ENCODE results near the gene UBAC1. TPM values are rescaled to one million over a fixed set of nuclear protein-coding genes. Genes with fewer than 3 reads are reported as not detected.

UBAC1 gene
- total and polyA plus RNA-seq, 9 of the 15 experiments (the other 6 are each of a cell fraction or from before 2014, with no cell fraction given) = 94.0 to 399 (median 228) TPM

- TF ChIP-seq MNT (conservative IDR thresholded peaks at IDR 0.05) = no peak
- TF ChIP-seq TAF1 (IDR thresholded peaks at IDR 0.05; ENCODE audit: control insufficient read depth, extremely low read depth, insufficient read depth, low read length, severe bottlenecking) = peak; percentile 68
- TF ChIP-seq KAT7 (CRISPR knock-in tag; IDR thresholded peaks at IDR 0.05; ENCODE audit: borderline replicate concordance) = peak; percentile 60; the same call in 1 of the 2 replicates
- no peak for TF ChIP-seq ZNF639 (CRISPR knock-in tag; conservative IDR thresholded peaks at IDR 0.05 in 1 of 2, IDR thresholded peaks at IDR 0.05 in 1 of 2)
- TF ChIP-seq ZFX (CRISPR knock-in tag; IDR thresholded peaks at IDR 0.05) = peak; percentile 68
- TF ChIP-seq TBP (optimal IDR thresholded peaks at IDR 0.05; ENCODE audit: low read depth, low read length) = peak; percentile 52
- no peak for TF ChIP-seq SAP30 (IDR thresholded peaks at IDR 0.05; ENCODE audit: borderline replicate concordance, insufficient read depth, low read depth, low read length, poor library complexity, severe bottlenecking)
- TF ChIP-seq POLR2AphosphoS5 (IDR thresholded peaks at IDR 0.05; ENCODE audit: control insufficient read depth, insufficient read depth, low read depth, low read length) = peak; percentile 70; the same call in 1 of the 2 replicates
- peak; percentile 71 for TF ChIP-seq RBFOX2 (IDR thresholded peaks at IDR 0.05; ENCODE audit: low read depth, low read length)
- peak; percentile 46 to 80; a peak in 1 of 4 replicates for TF ChIP-seq SIN3A (IDR thresholded peaks at IDR 0.05; ENCODE audit: borderline replicate concordance in 2 of 2, control insufficient read depth in 1 of 2, low read depth in 2 of 2, low read length in 2 of 2)
- 0 out of 2 replicates have a peak, but pooled peaks have one; percentile 26 for TF ChIP-seq MAX (CRISPR knock-in tag; IDR thresholded peaks at IDR 0.05)
- TF ChIP-seq ESRRA (IDR thresholded peaks at IDR 0.05; ENCODE audit: borderline replicate concordance, low read depth) = peak; percentile 96
- peak in 1 of 2 experiments; percentile 72; a peak in 2 of 4 replicates for TF ChIP-seq UBTF (IDR thresholded peaks at IDR 0.05; ENCODE audit: borderline replicate concordance in 1 of 2, low read depth in 2 of 2, low read length in 2 of 2)
These were observed 529 bp downstream of the UBAC1 start (continued) for GRCh38 chr9:135960411-135961276.
